SK-N-MC (cell line): ENCODE results near the gene DSCAM.

Experiments
- EZH2 ChIP-seq: fragments of 200-600 bp; sonication (generic); IDR thresholded peaks from one replicate; pipeline ENCODE4 v1.6.1; 2017; ENCODE audit warnings: antibody characterized with exemption
- FOXP2 ChIP-seq: optimal IDR thresholded peaks from 2 replicates; pipeline ENCODE3; 2011; ENCODE audit warnings: mild to moderate bottlenecking, moderate library complexity; ENCODE audit not compliant: insufficient read depth; ENCODE audit errors: extremely low read length, control extremely low read depth
- POLR2AphosphoS5 ChIP-seq: IDR thresholded peaks from 2 replicates; pipeline ENCODE4 v1.6.1; 2012; ENCODE audit warnings: mild to moderate bottlenecking, low read depth, low read length, borderline replicate concordance

GRCh38 chr21:40318371-40318770, 528.6 kb downstream of the DSCAM start:
- no peak for TF ChIP-seq POLR2AphosphoS5
- TF ChIP-seq EZH2, result no peak
- TF ChIP-seq FOXP2, result no peak
